Prostate gland (tissue), 2 donors: ENCODE measurements around the gene VLDLR. TPM values are rescaled to one million over a fixed set of nuclear protein-coding genes. Genes with fewer than 3 reads are reported as not detected.

Source experiments
- DNase-seq: peaks from one replicate; pipeline ENCODE4 v3.0.0-alpha.2; 2019; ENCODE audit warnings: low spot score
- H3K27ac ChIP-seq, 2 donors: fragments of 200-600 bp; sonication (generic); 2 replicates each; pipeline ENCODE4 v1.5.1; 2017 to 2019
- H3K27me3 ChIP-seq: fragments of 200-600 bp; sonication (generic); replicated peaks from 2 replicates; pipeline ENCODE4 v1.5.1; 2019; ENCODE audit not compliant: insufficient read depth
- H3K36me3 ChIP-seq, 2 donors: fragments of 200-600 bp; sonication (generic); 1 replicate in 1 of 2; 2 replicates in 1 of 2; pipeline versions ENCODE4 v1.5.1 to v1.8.1; 2017 to 2019
- H3K4me1 ChIP-seq: fragments of 200-600 bp; sonication (generic); replicated peaks from 2 replicates; pipeline ENCODE4 v1.5.1; 2019
- H3K4me3 ChIP-seq, 2 donors: fragments of 200-600 bp; sonication (generic); 2 replicates each; pipeline ENCODE4 v1.5.1; 2017 to 2019
- H3K9me3 ChIP-seq: fragments of 200-600 bp; sonication (generic); 2 replicates; pipeline ENCODE4 v1.5.1; 2017
- CTCF ChIP-seq, 4 experiments: fragments of 200-600 bp in 2 of 4; fragments of 450-650 bp in 2 of 4; sonication (generic) in 2 of 4; IDR thresholded peaks; 1 replicate in 3 of 4; 2 replicates in 1 of 4; pipeline ENCODE4 v1.5.1; 2016 to 2019; ENCODE audit warnings: antibody characterized with exemption in 4 of 4, mild to moderate bottlenecking in 2 of 4, moderate library complexity in 2 of 4
- POLR2A ChIP-seq: fragments of 450-650 bp; IDR thresholded peaks from one replicate; pipeline ENCODE4 v1.6.1; 2016; ENCODE audit warnings: antibody characterized with exemption, mild to moderate bottlenecking
- POLR2AphosphoS5 ChIP-seq: sonication (generic); formaldehyde crosslinking; IDR thresholded peaks from one replicate; pipeline ENCODE4 v1.6.1; 2017; ENCODE audit warnings: antibody characterized with exemption
- WGBS: methylation state at CpG from one replicate; pipeline ENCODE4 v1.1.5; 2018; 5-methylcytosine and 5-hydroxymethylcytosine counted together
- intact Hi-C: fragments of 100-400 bp; cut with DNase I; formaldehyde crosslinking; loops from one replicate; pipeline ENCODE4 v1.14.2; 2022
- total RNA-seq, 2 donors: library from RNA; depleted of rRNA; stranded (reverse); fragments of >200 nt; gene quantifications; one replicate each; pipeline ENCODE4 v1.1.0, GENCODE V29; 2016

Gene VLDLR
- total RNA-seq, 2 donors from 2014 or later = 8.9 to 12.8 TPM

DNA sequence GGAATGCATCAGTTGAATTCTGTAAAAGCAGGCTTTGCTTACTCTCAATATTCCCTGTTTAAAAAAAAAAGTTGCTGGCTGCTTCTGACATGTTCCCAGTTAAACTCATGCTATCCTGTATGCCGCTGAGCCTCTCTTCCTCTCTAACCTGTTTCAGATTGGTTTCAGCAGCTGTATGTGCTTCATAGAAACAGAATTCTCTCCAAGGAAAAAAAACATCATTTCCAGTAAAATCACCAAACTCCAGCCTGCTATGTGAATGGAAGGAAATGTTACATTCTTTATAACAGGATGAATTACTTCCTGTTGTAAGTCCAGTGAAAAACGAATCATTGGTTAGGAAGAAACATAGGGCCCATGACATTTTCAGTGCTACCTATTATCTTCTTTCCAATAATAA lies 70.0 kb downstream of the VLDLR start:
- Histone ChIP-seq H3K4me1 (no peaks in the 10 kb centered on the region), H3K27me3 (no peaks in the 10 kb centered on the region), H3K36me3 (no peaks in the 10 kb centered on the region), H3K9me3 (no peaks in the 10 kb centered on the region), H3K4me3 (no peak overlapping the region), H3K27ac (no peak overlapping the region)
- TF ChIP-seq POLR2AphosphoS5 (no peak), CTCF (IDR thresholded peaks at IDR 0.05) (no peak), POLR2A (no peak)
- 63% methylated on average over 2 of the region's 2 CpGs for WGBS
- DNase-seq = no peak
- intact Hi-C loops = no loop called here

- Histone ChIP-seq H3K4me3 (no peak overlapping the region), H3K36me3 (no peaks in the 10 kb centered on the region), H3K27ac (no peak overlapping the region), H3K4me1 (no peaks in the 10 kb centered on the region), H3K9me3 (no peaks in the 10 kb centered on the region), H3K27me3 (no peaks in the 10 kb centered on the region)
- intact Hi-C loops = no loop called here
- DNase-seq = no peak
- TF ChIP-seq POLR2A = no peak
- TF ChIP-seq POLR2AphosphoS5 = no peak
- no peak for TF ChIP-seq CTCF (IDR thresholded peaks at IDR 0.05)
- WGBS = 93% methylated on average over 3 of the region's 3 CpGs
These were observed 71.5 kb downstream of the VLDLR start for GRCh38 chr9:2693056-2693455.

DNA sequence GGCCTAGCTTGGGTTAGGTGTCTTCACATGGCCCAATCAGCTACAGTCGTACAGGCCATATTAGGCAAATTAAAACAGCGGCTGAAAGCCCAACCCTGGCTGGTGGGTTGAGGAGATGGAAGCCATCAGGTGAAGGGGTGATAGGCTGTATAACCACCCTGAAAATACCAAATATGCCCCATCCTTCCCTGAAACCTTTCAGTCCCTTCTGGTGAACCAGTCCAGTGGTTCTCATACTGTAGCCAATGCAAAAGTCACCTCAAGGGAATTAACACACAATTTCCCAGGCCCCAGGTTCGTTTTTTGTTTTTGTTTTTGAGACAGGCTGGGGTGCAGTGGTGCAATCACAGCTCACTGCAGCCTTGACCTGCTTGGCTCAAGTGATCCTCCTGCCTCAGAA lies 75.9 kb downstream of the VLDLR start:
- Histone ChIP-seq H3K9me3 (no peaks in the 10 kb centered on the region), H3K27ac (no peak overlapping the region), H3K4me3 (no peak overlapping the region), H3K27me3 (no peaks in the 10 kb centered on the region), H3K4me1 (no peaks in the 10 kb centered on the region), H3K36me3 (no peaks in the 10 kb centered on the region)
- TF ChIP-seq POLR2A (no peak), POLR2AphosphoS5 (no peak), CTCF (IDR thresholded peaks at IDR 0.05) (no peak)
- no peak for DNase-seq
- intact Hi-C loops = no loop called here
- 94% methylated on average over 3 of the region's 3 CpGs for WGBS

GRCh38 chr9:2700398-2700797 lies 78.8 kb downstream of the VLDLR start:
- 41% methylated on average over 6 of the region's 6 CpGs for WGBS
- Histone ChIP-seq H3K27me3 (no peaks in the 10 kb centered on the region), H3K9me3 (no peaks in the 10 kb centered on the region), H3K27ac (no peak overlapping the region), H3K4me1 (no peaks in the 10 kb centered on the region), H3K4me3 (no peak overlapping the region), H3K36me3 (no peaks in the 10 kb centered on the region)
- TF ChIP-seq CTCF (IDR thresholded peaks at IDR 0.05) (no peak), POLR2AphosphoS5 (no peak), POLR2A (no peak)
- no peak for DNase-seq
- intact Hi-C loops = no loop called here

- Histone ChIP-seq H3K9me3 (no peaks in the 10 kb centered on the region), H3K27me3 (no peaks in the 10 kb centered on the region), H3K27ac (no peak overlapping the region), H3K4me1 (no peaks in the 10 kb centered on the region), H3K36me3 (no peaks in the 10 kb centered on the region), H3K4me3 (no peak overlapping the region)
- no peak for DNase-seq
- intact Hi-C loops = no loop called here
- TF ChIP-seq POLR2AphosphoS5 (no peak), POLR2A (no peak)
- 82% methylated on average over 10 of the region's 10 CpGs for WGBS
These were observed 79.4 kb downstream of the VLDLR start for GRCh38 chr9:2700909-2701550.
